HG03558 (cell line): Measurements from ENCODE around the gene FAM43B.

Experiments used
- ATAC-seq: cut with Tn5 transposase; IDR thresholded peaks from one replicate; pipeline ENCODE4 v1.9.1; 2021; ENCODE audit warnings: moderate number of reproducible peaks; ENCODE audit not compliant: unreplicated experiment; ENCODE audit errors: extremely low read depth

Gene FAM43B

GRCh38 chr1:20546637-20547036 lies 5.7 kb upstream of the FAM43B start:
- no peak for ATAC-seq

- ATAC-seq, result no peak
Measured at GRCh38 chr1:20551161-20551560, 1.2 kb upstream of the FAM43B start.

- no peak for ATAC-seq
Measured at GRCh38 chr1:20552728-20553445, 514 bp downstream of the FAM43B start.

GRCh38 chr1:20555025-20555757 lies 2.8 kb downstream of the FAM43B start:
- ATAC-seq, result no peak

GRCh38 chr1:20555758-20556120 lies 3.4 kb downstream of the FAM43B start:
- ATAC-seq, result no peak

- no peak for ATAC-seq
Measured at GRCh38 chr1:20558191-20558590, 5.8 kb downstream of the FAM43B start.

- ATAC-seq, result no peak
Measured at GRCh38 chr1:20560966-20561365, 8.6 kb downstream of the FAM43B start.

- ATAC-seq, result no peak
Measured at GRCh38 chr1:20565234-20565633, 12.9 kb downstream of the FAM43B start.

- ATAC-seq, result no peak
Measured at GRCh38 chr1:20569523-20570098, 17.2 kb downstream of the FAM43B start.

- no peak for ATAC-seq
Measured at GRCh38 chr1:20571427-20571826, 19.1 kb downstream of the FAM43B start.

- no peak for ATAC-seq
Measured at GRCh38 chr1:20573987-20574386, 21.6 kb downstream of the FAM43B start.

GRCh38 chr1:20574686-20575540 lies 22.5 kb downstream of the FAM43B start:
- no peak for ATAC-seq

GRCh38 chr1:20575541-20576336 lies 23.4 kb downstream of the FAM43B start:
- no peak for ATAC-seq

GRCh38 chr1:20578062-20578461 lies 25.7 kb downstream of the FAM43B start:
- no peak for ATAC-seq

GRCh38 chr1:20578721-20579395 lies 26.5 kb downstream of the FAM43B start:
- no peak for ATAC-seq

- no peak for ATAC-seq
Measured at GRCh38 chr1:20584890-20585289, 32.5 kb downstream of the FAM43B start.

GRCh38 chr1:20586953-20587660 lies 34.7 kb downstream of the FAM43B start:
- ATAC-seq, result no peak

GRCh38 chr1:20587661-20588053 lies 35.3 kb downstream of the FAM43B start:
- no peak for ATAC-seq
